ENCODE results near the gene MINDY3. TPM values are rescaled to one million over a fixed set of nuclear protein-coding genes. Genes with fewer than 3 reads are reported as not detected.

Gene MINDY3
- total RNA-seq, 1 experiment from 2014 or later, result 11.3 TPM

- DNase-seq (ENCODE audit: low spot score) (no peak), ATAC-seq (no peak)
- TF ChIP-seq CREM (CRISPR knock-in tag; IDR thresholded peaks at IDR 0.05) (no peak), ZNF281 (CRISPR knock-in tag; IDR thresholded peaks at IDR 0.05) (no peak)
- ChIA-PET POLR2A (no interaction called here), CTCF (no interaction called here)
- Mint-ChIP-seq H3K36me3 (no peaks in the 10 kb centered on the region), H3K27me3 (ENCODE audit: low read depth) (peaks cover 3% of the 10 kb centered on the region; the same call in 1 of the 2 replicates), H3K4me3 (no peak overlapping the region), H3K27ac (no peak overlapping the region), H3K9me3 (peaks cover 18% of the 10 kb centered on the region), H3K4me1 (no peaks in the 10 kb centered on the region)
Measured at GRCh38 chr10:15760681-15761080, 99.6 kb downstream of the MINDY3 start.

DNA sequence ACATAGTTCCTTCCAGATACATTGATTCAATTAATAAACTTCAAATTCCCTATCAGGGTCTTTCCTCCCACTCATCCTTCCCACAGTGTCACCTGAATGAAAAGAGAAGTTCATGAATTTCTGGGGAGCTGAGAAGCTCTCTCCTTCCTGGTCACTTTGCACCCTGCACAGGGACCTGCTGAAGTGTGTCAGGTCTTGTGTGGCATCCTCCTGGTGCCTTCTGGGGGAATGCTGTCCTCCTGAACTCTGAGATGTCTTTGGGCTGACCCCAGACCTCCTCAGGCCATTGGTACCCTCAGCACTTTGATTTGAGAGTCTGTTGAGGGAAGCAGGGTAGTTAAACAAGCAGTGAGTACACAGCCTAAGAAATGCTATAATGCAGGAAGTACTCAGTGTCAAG, 101.0 kb downstream of the MINDY3 start:
- CTCF ChIA-PET, result no interaction called here
- Mint-ChIP-seq H3K27me3 (ENCODE audit: low read depth) (peaks cover 3% of the 10 kb centered on the region; the same call in 1 of the 2 replicates), H3K4me1 (no peaks in the 10 kb centered on the region), H3K36me3 (no peaks in the 10 kb centered on the region), H3K9me3 (peaks cover 6% of the 10 kb centered on the region), H3K4me3 (no peak overlapping the region), H3K27ac (no peak overlapping the region)
- TF ChIP-seq, protein P1, sequence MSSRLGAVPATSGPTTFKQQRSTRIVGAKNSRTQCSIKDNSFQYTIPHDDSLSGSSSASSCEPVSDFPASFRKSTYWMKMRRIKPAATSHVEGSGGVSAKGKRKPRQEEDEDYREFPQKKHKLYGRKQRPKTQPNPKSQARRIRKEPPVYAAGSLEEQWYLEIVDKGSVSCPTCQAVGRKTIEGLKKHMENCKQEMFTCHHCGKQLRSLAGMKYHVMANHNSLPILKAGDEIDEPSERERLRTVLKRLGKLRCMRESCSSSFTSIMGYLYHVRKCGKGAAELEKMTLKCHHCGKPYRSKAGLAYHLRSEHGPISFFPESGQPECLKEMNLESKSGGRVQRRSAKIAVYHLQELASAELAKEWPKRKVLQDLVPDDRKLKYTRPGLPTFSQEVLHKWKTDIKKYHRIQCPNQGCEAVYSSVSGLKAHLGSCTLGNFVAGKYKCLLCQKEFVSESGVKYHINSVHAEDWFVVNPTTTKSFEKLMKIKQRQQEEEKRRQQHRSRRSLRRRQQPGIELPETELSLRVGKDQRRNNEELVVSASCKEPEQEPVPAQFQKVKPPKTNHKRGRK (CRISPR knock-in tag; IDR thresholded peaks at IDR 0.05; ENCODE audit: borderline replicate concordance), result no peak
- TF ChIP-seq, protein P2, sequence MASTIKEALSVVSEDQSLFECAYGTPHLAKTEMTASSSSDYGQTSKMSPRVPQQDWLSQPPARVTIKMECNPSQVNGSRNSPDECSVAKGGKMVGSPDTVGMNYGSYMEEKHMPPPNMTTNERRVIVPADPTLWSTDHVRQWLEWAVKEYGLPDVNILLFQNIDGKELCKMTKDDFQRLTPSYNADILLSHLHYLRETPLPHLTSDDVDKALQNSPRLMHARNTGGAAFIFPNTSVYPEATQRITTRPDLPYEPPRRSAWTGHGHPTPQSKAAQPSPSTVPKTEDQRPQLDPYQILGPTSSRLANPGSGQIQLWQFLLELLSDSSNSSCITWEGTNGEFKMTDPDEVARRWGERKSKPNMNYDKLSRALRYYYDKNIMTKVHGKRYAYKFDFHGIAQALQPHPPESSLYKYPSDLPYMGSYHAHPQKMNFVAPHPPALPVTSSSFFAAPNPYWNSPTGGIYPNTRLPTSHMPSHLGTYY (CRISPR knock-in tag; IDR thresholded peaks at IDR 0.05), result no peak
- TF ChIP-seq, protein P3, sequence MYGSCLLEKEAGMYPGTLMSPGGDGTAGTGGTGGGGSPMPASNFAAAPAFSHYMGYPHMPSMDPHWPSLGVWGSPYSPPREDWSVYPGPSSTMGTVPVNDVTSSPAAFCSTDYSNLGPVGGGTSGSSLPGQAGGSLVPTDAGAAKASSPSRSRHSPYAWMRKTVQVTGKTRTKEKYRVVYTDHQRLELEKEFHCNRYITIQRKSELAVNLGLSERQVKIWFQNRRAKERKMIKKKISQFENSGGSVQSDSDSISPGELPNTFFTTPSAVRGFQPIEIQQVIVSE (CRISPR knock-in tag; IDR thresholded peaks at IDR 0.05; ENCODE audit: borderline replicate concordance), result no peak
- TF ChIP-seq ELF4 (CRISPR knock-in tag; IDR thresholded peaks at IDR 0.05; ENCODE audit: low read depth) (no peak), SP1 (CRISPR knock-in tag; conservative IDR thresholded peaks at IDR 0.05) (no peak), GRHL2 (CRISPR knock-in tag; IDR thresholded peaks at IDR 0.05; ENCODE audit: insufficient replicate concordance, severe bottlenecking) (no peak)
- no peak for ATAC-seq
- DNase-seq (ENCODE audit: low spot score), result no peak
- POLR2A ChIA-PET, result no interaction called here

DNA sequence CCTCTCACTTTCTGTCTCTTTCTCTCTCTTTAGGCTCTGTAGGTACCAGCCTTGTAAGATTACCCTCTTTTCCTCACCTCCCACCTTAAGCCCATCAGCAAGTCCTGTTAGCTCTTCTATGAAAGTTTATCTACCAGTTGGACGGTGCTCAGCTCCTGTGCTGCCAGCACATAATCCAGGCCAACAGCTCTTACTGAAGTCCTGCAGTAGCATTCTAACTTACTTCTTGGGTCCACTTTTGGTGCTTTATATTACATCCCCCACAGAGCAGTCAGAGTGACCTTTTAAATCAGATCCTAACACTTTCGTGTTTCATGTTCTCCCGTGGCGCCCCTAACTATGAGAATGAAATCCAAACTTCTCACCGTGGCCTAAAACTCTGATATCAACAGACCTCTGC, 101.7 kb downstream of the MINDY3 start:
- ATAC-seq (no peak), DNase-seq (ENCODE audit: low spot score) (no peak)
- no peaks in the 10 kb centered on the region for H3K4me1 Mint-ChIP-seq
- H3K9me3 Mint-ChIP-seq, result peaks cover 4% of the 10 kb centered on the region
- peaks cover 3% of the 10 kb centered on the region; the same call in 1 of the 2 replicates for H3K27me3 Mint-ChIP-seq (ENCODE audit: low read depth)
- ChIA-PET POLR2A (no interaction called here), CTCF (no interaction called here)
- no peak overlapping the region for H3K27ac Mint-ChIP-seq
- no peaks in the 10 kb centered on the region for H3K36me3 Mint-ChIP-seq
- no peak overlapping the region for H3K4me3 Mint-ChIP-seq
- TF ChIP-seq HMGXB4 (CRISPR knock-in tag; IDR thresholded peaks at IDR 0.05), result no peak
- no peak for TF ChIP-seq TCF7 (CRISPR knock-in tag; IDR thresholded peaks at IDR 0.05; ENCODE audit: low read depth)
- TF ChIP-seq, protein P4, sequence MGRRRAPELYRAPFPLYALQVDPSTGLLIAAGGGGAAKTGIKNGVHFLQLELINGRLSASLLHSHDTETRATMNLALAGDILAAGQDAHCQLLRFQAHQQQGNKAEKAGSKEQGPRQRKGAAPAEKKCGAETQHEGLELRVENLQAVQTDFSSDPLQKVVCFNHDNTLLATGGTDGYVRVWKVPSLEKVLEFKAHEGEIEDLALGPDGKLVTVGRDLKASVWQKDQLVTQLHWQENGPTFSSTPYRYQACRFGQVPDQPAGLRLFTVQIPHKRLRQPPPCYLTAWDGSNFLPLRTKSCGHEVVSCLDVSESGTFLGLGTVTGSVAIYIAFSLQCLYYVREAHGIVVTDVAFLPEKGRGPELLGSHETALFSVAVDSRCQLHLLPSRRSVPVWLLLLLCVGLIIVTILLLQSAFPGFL (CRISPR knock-in tag; IDR thresholded peaks at IDR 0.05; ENCODE audit: borderline replicate concordance), result no peak
- no peak for TF ChIP-seq ZNF416 (CRISPR knock-in tag; IDR thresholded peaks at IDR 0.05)
- no peak for TF ChIP-seq ZNF263 (CRISPR knock-in tag; IDR thresholded peaks at IDR 0.05; ENCODE audit: low read depth)
- TF ChIP-seq, protein P5, sequence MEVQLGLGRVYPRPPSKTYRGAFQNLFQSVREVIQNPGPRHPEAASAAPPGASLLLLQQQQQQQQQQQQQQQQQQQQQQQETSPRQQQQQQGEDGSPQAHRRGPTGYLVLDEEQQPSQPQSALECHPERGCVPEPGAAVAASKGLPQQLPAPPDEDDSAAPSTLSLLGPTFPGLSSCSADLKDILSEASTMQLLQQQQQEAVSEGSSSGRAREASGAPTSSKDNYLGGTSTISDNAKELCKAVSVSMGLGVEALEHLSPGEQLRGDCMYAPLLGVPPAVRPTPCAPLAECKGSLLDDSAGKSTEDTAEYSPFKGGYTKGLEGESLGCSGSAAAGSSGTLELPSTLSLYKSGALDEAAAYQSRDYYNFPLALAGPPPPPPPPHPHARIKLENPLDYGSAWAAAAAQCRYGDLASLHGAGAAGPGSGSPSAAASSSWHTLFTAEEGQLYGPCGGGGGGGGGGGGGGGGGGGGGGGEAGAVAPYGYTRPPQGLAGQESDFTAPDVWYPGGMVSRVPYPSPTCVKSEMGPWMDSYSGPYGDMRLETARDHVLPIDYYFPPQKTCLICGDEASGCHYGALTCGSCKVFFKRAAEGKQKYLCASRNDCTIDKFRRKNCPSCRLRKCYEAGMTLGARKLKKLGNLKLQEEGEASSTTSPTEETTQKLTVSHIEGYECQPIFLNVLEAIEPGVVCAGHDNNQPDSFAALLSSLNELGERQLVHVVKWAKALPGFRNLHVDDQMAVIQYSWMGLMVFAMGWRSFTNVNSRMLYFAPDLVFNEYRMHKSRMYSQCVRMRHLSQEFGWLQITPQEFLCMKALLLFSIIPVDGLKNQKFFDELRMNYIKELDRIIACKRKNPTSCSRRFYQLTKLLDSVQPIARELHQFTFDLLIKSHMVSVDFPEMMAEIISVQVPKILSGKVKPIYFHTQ (CRISPR knock-in tag; IDR thresholded peaks at IDR 0.05), result no peak
- no peak for TF ChIP-seq MYBL2 (CRISPR knock-in tag; IDR thresholded peaks at IDR 0.05)
- TF ChIP-seq JUN (CRISPR knock-in tag; IDR thresholded peaks at IDR 0.05), result no peak
- TF ChIP-seq, protein P6, sequence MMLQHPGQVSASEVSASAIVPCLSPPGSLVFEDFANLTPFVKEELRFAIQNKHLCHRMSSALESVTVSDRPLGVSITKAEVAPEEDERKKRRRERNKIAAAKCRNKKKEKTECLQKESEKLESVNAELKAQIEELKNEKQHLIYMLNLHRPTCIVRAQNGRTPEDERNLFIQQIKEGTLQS (CRISPR knock-in tag; conservative IDR thresholded peaks at IDR 0.05), result no peak

Data from WTC11 (cell line).